Panc1 (cell line): ENCODE data around the gene ZKSCAN5. TPM values are rescaled to one million over a fixed set of nuclear protein-coding genes. Genes with fewer than 3 reads are reported as not detected.

Source experiments
- ATAC-seq: fragments of 200-7000 bp; cut with Tn5 transposase; 2 replicates; pipeline ENCODE4 v1.9.1; 2020; ENCODE audit warnings: mild to moderate bottlenecking, moderate library complexity
- BruUV-seq: library from RNA; stranded (reverse); fragments of 400-500 nt; replicated peaks from 2 replicates; lab custom pipeline; 2021; lab: Mats Ljungman, UMichigan
- CTCF ChIA-PET: fragments of 300-600 bp; sonication (Branson Sonifier 250); formaldehyde crosslinking; loops from one replicate; lab custom pipeline; 2022; ENCODE audit warnings: antibody characterized with exemption; lab: Charles Lee
- POLR2A ChIA-PET: fragments of 300-600 bp; sonication (Branson Sonifier 250); formaldehyde crosslinking; loops from one replicate; lab custom pipeline; 2022; ENCODE audit warnings: antibody characterized with exemption; lab: Charles Lee
- DNase-seq: peaks from one replicate; pipeline ENCODE4 v3.0.0-alpha.2; 2010; ENCODE audit warnings: low read depth, low spot score
- H3K27ac ChIP-seq: 2 replicates; pipeline ENCODE4 v1.5.1; 2011; ENCODE audit warnings: mild to moderate bottlenecking, low read length, inconsistent platforms
- H3K27me3 ChIP-seq: fragments of 200-500 bp; sonication (Bioruptor generic); 2 replicates; pipeline ENCODE4 v1.6.0; 2014; ENCODE audit warnings: low read length, inconsistent platforms; ENCODE audit not compliant: control insufficient read depth, insufficient read depth
- H3K36me3 ChIP-seq: fragments of 200-500 bp; sonication (Bioruptor generic); 2 replicates; pipeline ENCODE4 v1.5.1; 2014; ENCODE audit warnings: inconsistent platforms, mild to moderate bottlenecking, low read length, moderate library complexity; ENCODE audit not compliant: control insufficient read depth, insufficient read depth
- H3K4me1 ChIP-seq: 2 replicates; pipeline ENCODE4 v1.5.1; 2011; ENCODE audit warnings: inconsistent platforms, mild to moderate bottlenecking, low read length, moderate library complexity; ENCODE audit not compliant: control insufficient read depth, insufficient read depth
- H3K4me3 ChIP-seq, 2 experiments: 2 replicates each; pipeline ENCODE4 v1.5.1; 2011 to 2012; ENCODE audit warnings: low read depth in 2 of 2, low read length in 2 of 2, mild to moderate bottlenecking in 2 of 2, inconsistent platforms in 1 of 2, moderate library complexity in 1 of 2
- H3K9me3 ChIP-seq: fragments of 200-500 bp; sonication (Bioruptor generic); 2 replicates; pipeline ENCODE4 v1.5.1; 2014; ENCODE audit warnings: low read depth, mild to moderate bottlenecking, inconsistent platforms, low read length, moderate library complexity; ENCODE audit not compliant: control insufficient read depth, insufficient read depth
- CTCF ChIP-seq: fragments of 450-650 bp; IDR thresholded peaks from 2 replicates; pipeline ENCODE4 v1.5.1; 2017; ENCODE audit warnings: mild to moderate bottlenecking
- POLR2AphosphoS5 ChIP-seq: IDR thresholded peaks from 2 replicates; pipeline ENCODE4 v1.6.1; 2012; ENCODE audit warnings: mild to moderate bottlenecking, low read depth, low read length, moderate library complexity
- REST ChIP-seq, 2 experiments: IDR thresholded peaks; 2 replicates each; pipeline ENCODE4 v1.6.1; 2011 to 2012; ENCODE audit warnings: low read depth in 2 of 2, control low read depth in 1 of 2, low read length in 1 of 2, mild to moderate bottlenecking in 1 of 2, moderate library complexity in 1 of 2; ENCODE audit not compliant: insufficient read depth in 1 of 2
- SIN3A ChIP-seq: IDR thresholded peaks from 2 replicates; pipeline ENCODE4 v1.6.1; 2012; ENCODE audit warnings: low read depth, mild to moderate bottlenecking, low read length, moderate library complexity, borderline replicate concordance; ENCODE audit not compliant: insufficient read depth
- TCF7L2 ChIP-seq: IDR thresholded peaks from 2 replicates; pipeline ENCODE4 v1.6.1; 2011; ENCODE audit warnings: mild to moderate bottlenecking, low read depth, low read length, inconsistent platforms
- in situ Hi-C: cut with HindIII; loops from 2 replicates; pipeline ENCODE4 v1.10.0; 2016; ENCODE audit warnings: low sequenced_read_pairs, low pct_unique_long_range_greater_than_20kb
- intact Hi-C: fragments of 100-400 bp; cut with micrococcal nuclease; formaldehyde crosslinking; loops from one replicate; pipeline ENCODE4 v1.10.0; 2022; ENCODE audit not compliant: unreplicated experiment
- total RNA-seq: library from RNA; stranded (reverse); gene quantifications from one replicate; pipeline ENCODE4 v1.2.1, GENCODE V29; 2021; ENCODE audit not compliant: unreplicated experiment

Gene ZKSCAN5
- total RNA-seq, 1 experiment from 2014 or later: 17.5 TPM

- intact Hi-C loops (loop anchor here (5.0 to 10.0 kb wide), 2 partner anchors 50 to 552 kb away; partner anchors contain the start of genes FAM200A and ZNF655), in situ Hi-C loops (no loop called here)
- no peaks in the 10 kb centered on the region for H3K9me3 ChIP-seq
- POLR2A ChIA-PET: interaction anchor here (0.5 to 1.5 kb wide), 3 partner anchors 11 to 372 kb away, joined by 3 to 8 read pairs (median 3); partner anchors contain the start of gene ZNF655
- DNase-seq (no peak), ATAC-seq (peak; percentile 1; the same call in 1 of the 2 replicates)
- H3K27ac ChIP-seq: peak overlapping the region; percentile 97
- H3K36me3 ChIP-seq: peaks cover 5% of the 10 kb centered on the region; the same call in 1 of the 2 replicates
- H3K4me1 ChIP-seq: 0 out of 2 replicates have a peak, but pooled peaks cover 3% of the 10 kb centered on the region
- no peaks in the 10 kb centered on the region for H3K27me3 ChIP-seq
- BruUV-seq: no TSS peak
- TF ChIP-seq POLR2AphosphoS5 (no peak; the same call in 1 of the 2 replicates), REST (IDR thresholded peaks at IDR 0.05; ENCODE audit: insufficient read depth in 1 of 2, low read depth in 2 of 2, low read length in 1 of 2) (no peak), SIN3A (no peak), CTCF (no peak), TCF7L2 (no peak)
- CTCF ChIA-PET: no interaction called here
- peak overlapping the region; percentile 80 to 86 for H3K4me3 ChIP-seq
These were observed 831 bp downstream of the ZKSCAN5 start for GRCh38 chr7:99505324-99505662.

GRCh38 chr7:99514050-99514449, 9.6 kb downstream of the ZKSCAN5 start:
- no peak for TF ChIP-seq REST (IDR thresholded peaks at IDR 0.05; ENCODE audit: insufficient read depth in 1 of 2, low read depth in 2 of 2, low read length in 1 of 2)
- TF ChIP-seq POLR2AphosphoS5: no peak
- TF ChIP-seq SIN3A: no peak
- Histone ChIP-seq H3K27me3 (no peaks in the 10 kb centered on the region), H3K27ac (no peak overlapping the region), H3K9me3 (no peaks in the 10 kb centered on the region), H3K36me3 (no peaks in the 10 kb centered on the region; the same call in 1 of the 2 replicates), H3K4me1 (no peaks in the 10 kb centered on the region), H3K4me3 (no peak overlapping the region)
- DNase-seq (no peak), ATAC-seq (no peak)
- ChIA-PET POLR2A (no interaction called here), CTCF (no interaction called here)
- BruUV-seq: TSS peak; percentile 58
- in situ Hi-C loops: no loop called here
- intact Hi-C loops: no loop called here
